LNCaP clone FGC (cell line): ENCODE measurements around the gene TRPV3.

Experiments used
- DNase-seq: peaks from one replicate; pipeline ENCODE4 v3.0.0-alpha.2; 2011; ENCODE audit warnings: low read depth
- H3K4me3 ChIP-seq: 2 replicates; pipeline ENCODE4 v1.5.1; 2011; ENCODE audit warnings: mild to moderate bottlenecking, low read depth, low read length, control low read depth
- CTCF ChIP-seq: IDR thresholded peaks from 2 replicates; pipeline ENCODE4 v1.5.1; 2012; ENCODE audit warnings: mild to moderate bottlenecking; ENCODE audit not compliant: control insufficient read depth, insufficient read depth; ENCODE audit errors: extremely low read depth

TRPV3 gene

GRCh38 chr17:3512505-3513171 lies 45.0 kb downstream of the TRPV3 start:
- no peak overlapping the region for H3K4me3 ChIP-seq
- no peak for TF ChIP-seq CTCF
- DNase-seq = peak; percentile 71

- DNase-seq = no peak
- no peak overlapping the region for H3K4me3 ChIP-seq
- no peak for TF ChIP-seq CTCF
Observed at GRCh38 chr17:3511852-3512504, 45.6 kb downstream of the TRPV3 start.

- DNase-seq = no peak
- H3K4me3 ChIP-seq = no peak overlapping the region
- no peak for TF ChIP-seq CTCF
Observed at GRCh38 chr17:3510090-3510489, 47.5 kb downstream of the TRPV3 start.

GRCh38 chr17:3507869-3508268 lies 49.7 kb downstream of the TRPV3 start:
- DNase-seq = no peak
- no peak overlapping the region for H3K4me3 ChIP-seq
- TF ChIP-seq CTCF = no peak

- no peak overlapping the region for H3K4me3 ChIP-seq
- no peak for DNase-seq
- no peak for TF ChIP-seq CTCF
Observed at GRCh38 chr17:3507071-3507470, 50.5 kb downstream of the TRPV3 start.

GRCh38 chr17:3506054-3506453 lies 51.6 kb downstream of the TRPV3 start:
- H3K4me3 ChIP-seq = no peak overlapping the region
- no peak for DNase-seq
- no peak for TF ChIP-seq CTCF

GRCh38 chr17:3505008-3505407 lies 52.6 kb downstream of the TRPV3 start:
- no peak overlapping the region for H3K4me3 ChIP-seq
- no peak for DNase-seq
- no peak for TF ChIP-seq CTCF
